ENCODE measurements around the gene IL1R2.

The IL1R2 gene

DNA sequence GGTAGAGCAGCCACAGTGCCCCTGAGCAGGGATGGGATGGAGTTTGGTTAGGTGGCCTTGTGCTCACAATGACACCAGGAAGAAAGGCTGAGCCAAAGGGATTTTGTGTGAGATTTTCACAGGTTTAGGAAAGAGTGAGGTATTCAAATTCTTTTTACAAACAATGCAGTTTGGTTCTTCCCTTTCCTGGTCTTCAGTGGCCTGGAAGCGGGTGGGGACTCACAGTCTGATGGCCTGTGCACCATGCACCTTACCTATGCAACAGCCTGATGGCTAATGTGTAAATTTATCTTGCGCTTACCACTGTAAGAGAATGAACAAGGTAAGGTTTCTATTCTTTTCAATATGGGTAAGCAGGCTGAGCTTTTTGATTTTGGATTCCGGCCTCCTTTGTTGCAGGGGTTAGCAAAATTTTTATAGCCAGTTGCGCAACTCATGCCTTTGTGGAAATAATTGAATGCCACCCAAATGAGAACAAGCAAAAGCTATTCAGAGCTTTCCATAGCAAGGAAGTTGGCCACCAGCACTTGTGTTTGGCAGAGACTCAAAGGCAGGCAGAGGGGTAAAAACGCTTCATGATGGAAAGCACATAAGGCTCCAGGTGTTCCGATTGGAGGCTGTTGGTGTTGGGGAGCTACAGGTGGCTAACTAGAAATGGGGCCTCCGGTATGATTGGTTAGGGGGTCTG lies 23.8 kb upstream of the IL1R2 start:
- Mint-ChIP-seq H3K27me3 (ENCODE audit: low read depth) (peaks cover 3% of the 10 kb centered on the region), H3K4me3 (no peak overlapping the region), H3K36me3 (ENCODE audit: low read depth) (peaks cover 5% of the 10 kb centered on the region), H3K9me3 (peaks cover 22% of the 10 kb centered on the region), H3K27ac (no peak overlapping the region), H3K4me1 (ENCODE audit: low read depth) (peaks cover 1% of the 10 kb centered on the region)

GRCh38 chr2:101969723-101970122 lies 22.0 kb upstream of the IL1R2 start:
- peaks cover 5% of the 10 kb centered on the region for H3K36me3 Mint-ChIP-seq (ENCODE audit: low read depth)
- H3K9me3 Mint-ChIP-seq, result peaks cover 22% of the 10 kb centered on the region
- peaks cover 5% of the 10 kb centered on the region for H3K4me1 Mint-ChIP-seq (ENCODE audit: low read depth)
- peaks cover 3% of the 10 kb centered on the region for H3K27me3 Mint-ChIP-seq (ENCODE audit: low read depth)
- no peak overlapping the region for H3K4me3 Mint-ChIP-seq
- H3K27ac Mint-ChIP-seq, result no peak overlapping the region

GRCh38 chr2:101970901-101971300 lies 20.9 kb upstream of the IL1R2 start:
- H3K36me3 Mint-ChIP-seq (ENCODE audit: low read depth), result peaks cover 5% of the 10 kb centered on the region
- H3K9me3 Mint-ChIP-seq, result peaks cover 22% of the 10 kb centered on the region
- H3K27me3 Mint-ChIP-seq (ENCODE audit: low read depth), result peaks cover 3% of the 10 kb centered on the region
- H3K4me1 Mint-ChIP-seq (ENCODE audit: low read depth), result peaks cover 5% of the 10 kb centered on the region
- H3K4me3 Mint-ChIP-seq, result no peak overlapping the region
- no peak overlapping the region for H3K27ac Mint-ChIP-seq

DNA sequence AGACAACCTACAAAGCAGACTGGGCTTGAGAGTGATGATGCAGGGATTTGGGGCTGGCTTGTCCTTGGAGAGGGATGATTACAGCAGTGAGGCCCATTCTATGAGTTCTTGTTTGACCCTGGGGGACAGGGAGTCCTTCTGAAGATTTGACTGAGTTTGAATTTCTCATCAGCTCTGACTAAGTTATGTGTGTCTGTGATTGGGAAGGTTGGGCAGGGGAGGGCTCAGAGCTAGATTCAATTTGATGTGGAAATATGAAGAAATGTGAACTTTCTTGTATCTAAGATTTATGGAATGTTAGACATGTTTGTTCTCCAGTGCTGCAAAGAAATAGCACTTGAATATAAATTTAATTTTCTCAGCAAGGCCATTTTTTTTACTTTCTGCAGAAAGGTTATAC lies 19.9 kb upstream of the IL1R2 start:
- Mint-ChIP-seq H3K27ac (no peak overlapping the region), H3K4me1 (ENCODE audit: low read depth) (peaks cover 5% of the 10 kb centered on the region), H3K36me3 (ENCODE audit: low read depth) (peaks cover 5% of the 10 kb centered on the region), H3K27me3 (ENCODE audit: low read depth) (peaks cover 3% of the 10 kb centered on the region), H3K9me3 (peaks cover 22% of the 10 kb centered on the region), H3K4me3 (no peak overlapping the region)

DNA sequence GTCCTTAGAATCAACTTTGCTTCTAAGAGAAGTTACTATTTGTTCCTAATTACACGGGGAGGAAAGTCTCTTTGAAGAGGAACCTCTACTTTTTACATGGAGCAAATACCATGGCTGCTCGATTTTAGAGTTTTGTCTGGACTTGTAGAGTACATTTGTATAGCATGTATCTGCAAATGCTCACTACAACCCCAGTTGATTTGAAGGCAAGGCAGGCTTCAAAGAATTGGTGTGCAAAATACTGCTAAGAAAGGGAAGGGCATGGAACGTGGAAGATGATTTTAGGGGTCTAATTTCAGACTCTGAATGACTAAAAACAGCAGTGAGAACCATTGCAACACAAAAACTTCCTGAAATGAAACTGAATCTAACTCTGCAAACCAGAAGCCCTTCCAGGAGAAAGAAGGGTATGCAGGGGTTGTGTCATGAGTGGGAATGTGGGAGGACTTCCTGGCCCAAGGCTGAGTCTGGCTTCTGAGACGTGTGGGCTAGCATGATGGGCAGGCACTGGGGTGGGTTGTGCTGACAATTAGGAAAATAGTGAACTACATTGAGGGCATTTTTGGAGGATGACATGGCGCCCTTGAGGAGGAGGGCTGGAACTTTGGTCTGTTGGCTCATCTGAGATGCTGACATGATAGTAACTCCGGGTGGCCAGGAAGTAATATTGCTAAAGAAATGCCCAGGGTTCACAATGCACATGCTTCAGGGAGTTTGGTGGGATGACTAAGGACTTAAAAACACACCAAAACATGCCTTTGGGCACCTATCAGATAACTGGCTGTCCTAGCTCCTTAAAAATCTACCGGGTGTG lies 18.9 kb upstream of the IL1R2 start:
- H3K36me3 Mint-ChIP-seq (ENCODE audit: low read depth), result peaks cover 5% of the 10 kb centered on the region
- H3K4me3 Mint-ChIP-seq, result no peak overlapping the region
- H3K9me3 Mint-ChIP-seq, result peaks cover 22% of the 10 kb centered on the region
- H3K27ac Mint-ChIP-seq, result no peak overlapping the region
- peaks cover 5% of the 10 kb centered on the region for H3K4me1 Mint-ChIP-seq (ENCODE audit: low read depth)
- peaks cover 3% of the 10 kb centered on the region for H3K27me3 Mint-ChIP-seq (ENCODE audit: low read depth)

DNA sequence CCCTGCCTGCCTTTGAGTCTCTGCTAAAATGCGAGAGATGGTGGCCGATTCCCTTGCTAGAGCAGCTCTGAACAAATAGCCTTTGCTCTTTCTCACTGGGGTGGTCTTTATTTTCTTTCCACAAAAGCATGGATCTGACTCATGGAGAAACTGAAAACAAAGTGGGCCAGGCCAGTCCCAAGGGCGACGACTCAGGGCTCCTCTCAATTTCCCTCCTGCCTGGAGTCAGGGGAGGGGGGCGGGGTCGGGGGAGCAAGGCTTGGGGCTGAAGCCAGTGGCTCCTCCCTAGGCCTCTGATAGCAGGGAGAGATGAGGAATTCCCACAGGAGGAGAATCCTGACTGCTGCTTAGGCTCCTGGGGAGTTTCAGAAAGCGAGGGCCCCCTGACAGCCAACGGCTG lies 17.1 kb upstream of the IL1R2 start:
- H3K27me3 Mint-ChIP-seq (ENCODE audit: low read depth), result peaks cover 3% of the 10 kb centered on the region

GRCh38 chr2:101975171-101975870 lies 16.4 kb upstream of the IL1R2 start:
- H3K27me3 Mint-ChIP-seq (ENCODE audit: low read depth), result peaks cover 2% of the 10 kb centered on the region
- H3K27ac Mint-ChIP-seq, result no peak overlapping the region
- H3K36me3 Mint-ChIP-seq (ENCODE audit: low read depth), result peaks cover 2% of the 10 kb centered on the region
- no peak overlapping the region for H3K4me3 Mint-ChIP-seq
- H3K9me3 Mint-ChIP-seq, result peaks cover 18% of the 10 kb centered on the region
- H3K4me1 Mint-ChIP-seq (ENCODE audit: low read depth), result peaks cover 5% of the 10 kb centered on the region

More for the DNA sequence above, 17.1 kb upstream of the IL1R2 start:
- Mint-ChIP-seq H3K4me1 (ENCODE audit: low read depth) (peaks cover 5% of the 10 kb centered on the region), H3K9me3 (peaks cover 22% of the 10 kb centered on the region), H3K4me3 (no peak overlapping the region), H3K27ac (no peak overlapping the region), H3K36me3 (ENCODE audit: low read depth) (peaks cover 3% of the 10 kb centered on the region)

DNA sequence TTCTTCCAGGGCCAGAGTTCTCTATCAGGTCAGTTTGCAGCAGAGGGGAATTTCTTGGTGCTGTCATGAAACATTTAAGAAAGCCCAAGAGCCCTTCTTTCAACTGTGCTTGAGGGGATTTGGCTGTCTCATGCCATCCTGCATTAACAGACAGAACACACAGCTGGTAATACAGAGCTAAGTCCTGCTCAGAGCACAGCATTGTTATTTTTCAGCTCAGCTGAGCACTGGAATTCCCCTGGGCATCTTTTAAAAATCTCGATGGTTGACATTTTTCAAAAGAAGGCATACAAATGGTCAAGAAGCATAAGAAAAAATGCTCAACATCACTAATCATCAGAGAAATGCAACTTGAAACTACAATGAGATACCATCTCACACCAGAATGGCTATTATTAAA lies 14.9 kb upstream of the IL1R2 start:
- Mint-ChIP-seq H3K36me3 (ENCODE audit: low read depth) (no peaks in the 10 kb centered on the region), H3K27ac (no peak overlapping the region), H3K4me3 (no peak overlapping the region), H3K27me3 (ENCODE audit: low read depth) (no peaks in the 10 kb centered on the region), H3K4me1 (ENCODE audit: low read depth) (peaks cover 5% of the 10 kb centered on the region), H3K9me3 (peaks cover 5% of the 10 kb centered on the region)

GRCh38 chr2:101980368-101980767 lies 11.4 kb upstream of the IL1R2 start:
- Mint-ChIP-seq H3K4me3 (no peak overlapping the region), H3K27ac (no peak overlapping the region), H3K9me3 (no peaks in the 10 kb centered on the region), H3K27me3 (ENCODE audit: low read depth) (no peaks in the 10 kb centered on the region), H3K36me3 (ENCODE audit: low read depth) (no peaks in the 10 kb centered on the region), H3K4me1 (ENCODE audit: low read depth) (no peaks in the 10 kb centered on the region)

GRCh38 chr2:101981066-101981465 lies 10.7 kb upstream of the IL1R2 start:
- H3K27me3 Mint-ChIP-seq (ENCODE audit: low read depth), result no peaks in the 10 kb centered on the region
- no peak overlapping the region for H3K27ac Mint-ChIP-seq
- no peaks in the 10 kb centered on the region for H3K4me1 Mint-ChIP-seq (ENCODE audit: low read depth)
- no peaks in the 10 kb centered on the region for H3K36me3 Mint-ChIP-seq (ENCODE audit: low read depth)
- H3K4me3 Mint-ChIP-seq, result no peak overlapping the region
- no peaks in the 10 kb centered on the region for H3K9me3 Mint-ChIP-seq

DNA sequence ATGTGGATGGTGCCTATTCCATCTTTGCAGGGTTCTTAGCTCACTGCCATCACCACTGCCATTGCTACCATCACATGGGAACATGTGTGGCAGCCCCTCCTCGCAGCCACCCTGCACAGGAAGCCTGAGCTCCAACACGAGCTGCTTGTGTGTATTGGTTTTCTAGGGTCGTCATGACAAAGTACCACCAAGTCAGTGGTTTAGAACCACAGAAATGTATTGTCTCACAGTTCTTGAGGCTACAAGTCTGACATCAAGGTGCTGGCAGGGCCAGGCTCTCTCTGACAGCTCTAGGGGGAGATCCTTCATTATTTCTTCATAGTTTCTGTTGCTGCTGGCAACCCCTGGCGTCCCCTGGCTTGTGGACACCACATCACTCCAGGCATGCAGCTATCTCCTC lies 10.3 kb upstream of the IL1R2 start:
- Mint-ChIP-seq H3K36me3 (ENCODE audit: low read depth) (no peaks in the 10 kb centered on the region), H3K4me3 (no peak overlapping the region), H3K4me1 (ENCODE audit: low read depth) (no peaks in the 10 kb centered on the region), H3K27ac (no peak overlapping the region), H3K9me3 (no peaks in the 10 kb centered on the region), H3K27me3 (ENCODE audit: low read depth) (no peaks in the 10 kb centered on the region)

GRCh38 chr2:101982495-101983029 lies 9.2 kb upstream of the IL1R2 start:
- peaks cover 5% of the 10 kb centered on the region for H3K4me1 Mint-ChIP-seq (ENCODE audit: low read depth)
- H3K27me3 Mint-ChIP-seq (ENCODE audit: low read depth), result no peaks in the 10 kb centered on the region
- no peak overlapping the region for H3K27ac Mint-ChIP-seq
- no peak overlapping the region for H3K4me3 Mint-ChIP-seq
- H3K9me3 Mint-ChIP-seq, result no peaks in the 10 kb centered on the region
- no peaks in the 10 kb centered on the region for H3K36me3 Mint-ChIP-seq (ENCODE audit: low read depth)

GRCh38 chr2:101983486-101983885 lies 8.3 kb upstream of the IL1R2 start:
- Mint-ChIP-seq H3K27ac (no peak overlapping the region), H3K4me1 (ENCODE audit: low read depth) (peaks cover 7% of the 10 kb centered on the region), H3K27me3 (ENCODE audit: low read depth) (no peaks in the 10 kb centered on the region), H3K9me3 (no peaks in the 10 kb centered on the region), H3K36me3 (ENCODE audit: low read depth) (no peaks in the 10 kb centered on the region), H3K4me3 (no peak overlapping the region)

- H3K36me3 Mint-ChIP-seq (ENCODE audit: low read depth), result no peaks in the 10 kb centered on the region
- H3K4me3 Mint-ChIP-seq, result no peak overlapping the region
- peaks cover 7% of the 10 kb centered on the region for H3K4me1 Mint-ChIP-seq (ENCODE audit: low read depth)
- no peaks in the 10 kb centered on the region for H3K27me3 Mint-ChIP-seq (ENCODE audit: low read depth)
- no peak overlapping the region for H3K27ac Mint-ChIP-seq
- H3K9me3 Mint-ChIP-seq, result no peaks in the 10 kb centered on the region
Measured at GRCh38 chr2:101983928-101984327, 7.8 kb upstream of the IL1R2 start.
